CD14-positive monocyte (primary cell): ENCODE results near the gene ABCC2. TPM values are rescaled to one million over a fixed set of nuclear protein-coding genes. Genes with fewer than 3 reads are reported as not detected.

Experiments used
- DNase-seq, 3 donors: peaks; one replicate each; pipeline ENCODE4 v3.0.0-alpha.2; 2011 to 2022
- H2AFZ ChIP-seq: 2 replicates; pipeline ENCODE4 v1.6.0; 2012; ENCODE audit warnings: mild to moderate bottlenecking, low read depth, low read length, inconsistent platforms; ENCODE audit not compliant: insufficient read depth, poor library complexity, severe bottlenecking
- H3K27ac ChIP-seq, 2 donors: 1 replicate in 1 of 2; 2 replicates in 1 of 2; pipeline ENCODE4 v1.5.1; 2012 to 2013; ENCODE audit warnings: low read length in 2 of 2, control low read depth in 1 of 2, inconsistent platforms in 1 of 2, low read depth in 1 of 2, mild to moderate bottlenecking in 1 of 2
- H3K27me3 ChIP-seq, 2 donors: one replicate each; pipeline versions ENCODE4 v1.6.0 to v1.6.1; 2011 to 2013; ENCODE audit warnings: low read length in 2 of 2; ENCODE audit not compliant: control insufficient read depth in 2 of 2, insufficient read depth in 2 of 2
- H3K36me3 ChIP-seq, 2 donors: replicated peaks in 1 of 2; 1 replicate in 1 of 2; 2 replicates in 1 of 2; pipeline versions ENCODE4 v1.5.1 to v1.6.1; 2012 to 2013; ENCODE audit warnings: low read length in 2 of 2, control low read depth in 1 of 2, inconsistent platforms in 1 of 2, mild to moderate bottlenecking in 1 of 2; ENCODE audit not compliant: insufficient read depth in 2 of 2, control insufficient read depth in 1 of 2
- H3K4me1 ChIP-seq, 2 donors: 1 replicate in 1 of 2; 2 replicates in 1 of 2; pipeline versions ENCODE4 v1.5.1 to v1.6.1; 2012 to 2013; ENCODE audit warnings: low read length in 2 of 2, control low read depth in 1 of 2, inconsistent platforms in 1 of 2, mild to moderate bottlenecking in 1 of 2, moderate library complexity in 1 of 2; ENCODE audit not compliant: insufficient read depth in 2 of 2, control insufficient read depth in 1 of 2
- H3K4me2 ChIP-seq: replicated peaks from 2 replicates; pipeline ENCODE3; 2012; ENCODE audit warnings: low read length, moderate library complexity, mild to moderate bottlenecking; ENCODE audit not compliant: poor library complexity, severe bottlenecking; ENCODE audit errors: extremely low read depth
- H3K4me3 ChIP-seq, 3 experiments: fragments of 200-600 bp in 1 of 3; sonication (generic) in 1 of 3; replicated peaks in 1 of 3; 1 replicate in 2 of 3; 2 replicates in 1 of 3; pipeline ENCODE4 v1.5.1; 2011 to 2013; ENCODE audit warnings: low read length in 3 of 3, mild to moderate bottlenecking in 3 of 3, control low read depth in 2 of 3, low read depth in 2 of 3, inconsistent platforms in 1 of 3, moderate library complexity in 1 of 3
- H3K79me2 ChIP-seq: 2 replicates; pipeline ENCODE4 v1.6.0; 2012; ENCODE audit warnings: mild to moderate bottlenecking, control low read depth, inconsistent platforms, low read length, moderate library complexity; ENCODE audit not compliant: insufficient read depth
- H3K9ac ChIP-seq: 2 replicates; pipeline ENCODE4 v1.6.0; 2017; ENCODE audit warnings: low read length, mild to moderate bottlenecking; ENCODE audit not compliant: insufficient read depth, poor library complexity, severe bottlenecking
- H3K9me3 ChIP-seq, 2 donors: replicated peaks in 1 of 2; 1 replicate in 1 of 2; 2 replicates in 1 of 2; pipeline versions ENCODE4 v1.5.1 to v1.6.1; 2012 to 2013; ENCODE audit warnings: low read length in 2 of 2, control low read depth in 1 of 2; ENCODE audit not compliant: control insufficient read depth in 1 of 2, insufficient read depth in 1 of 2
- H4K20me1 ChIP-seq: 2 replicates; pipeline ENCODE4 v1.6.0; 2012; ENCODE audit warnings: mild to moderate bottlenecking, low read length, control low read depth, moderate library complexity; ENCODE audit not compliant: insufficient read depth
- H3K27ac Mint-ChIP-seq, 7 donors: one replicate each; pipeline ENCODE4 v1.8.0; 2020; ENCODE audit warnings: mild to moderate bottlenecking in 7 of 7, mixed read lengths in 7 of 7, moderate library complexity in 6 of 7, inconsistent platforms in 2 of 7
- H3K27me3 Mint-ChIP-seq, 3 donors: one replicate each; pipeline ENCODE4 v1.8.0; 2021 to 2022; ENCODE audit warnings: low read depth in 3 of 3, mild to moderate bottlenecking in 3 of 3, mixed read lengths in 3 of 3, moderate library complexity in 3 of 3, inconsistent platforms in 1 of 3
- H3K36me3 Mint-ChIP-seq, 2 donors: one replicate each; pipeline ENCODE4 v1.8.0; 2020; ENCODE audit warnings: mixed read lengths in 2 of 2, inconsistent platforms in 1 of 2, mild to moderate bottlenecking in 1 of 2
- H3K4me1 Mint-ChIP-seq: one replicate; pipeline ENCODE4 v1.8.0; 2020; ENCODE audit warnings: mild to moderate bottlenecking, mixed read lengths
- H3K4me3 Mint-ChIP-seq, 2 donors: one replicate each; pipeline ENCODE4 v1.8.0; 2020; ENCODE audit warnings: mild to moderate bottlenecking in 2 of 2, mixed read lengths in 2 of 2, moderate library complexity in 1 of 2
- H3K9me3 Mint-ChIP-seq, 7 donors: one replicate each; pipeline ENCODE4 v1.8.0; 2020 to 2022; ENCODE audit warnings: mixed read lengths in 7 of 7, mild to moderate bottlenecking in 6 of 7, moderate library complexity in 6 of 7, inconsistent platforms in 2 of 7
- WGBS: methylation state at CpG from one replicate; pipeline ENCODE4 v1.1.5; 2013; ENCODE audit warnings: missing lambda C conversion rate; ENCODE audit not compliant: insufficient coverage; 5-methylcytosine and 5-hydroxymethylcytosine counted together
- intact Hi-C, 2 donors: fragments of 100-400 bp; cut with micrococcal nuclease; formaldehyde crosslinking; loops; one replicate each; pipeline versions ENCODE4 v1.15.0 to v1.15.1; 2023
- polyA plus RNA-seq, 3 donors: library from polyadenylated mRNA; depleted of rRNA in 1 of 3; unstranded in 2 of 3; stranded (reverse) in 1 of 3; fragments of 300-500 nt in 2 of 3; fragments of >200 nt in 1 of 3; fragmentation: Illumina TruSeq in 2 of 3; gene quantifications; 1 replicate in 2 of 3; 2 replicates in 1 of 3; pipeline ENCODE4 v1.2.3, GENCODE V29; 2012 to 2021
- TF ChIP-seq, protein P1 (sequence below): fragments of 200-600 bp; IDR thresholded peaks from one replicate; pipeline ENCODE4 v1.8.0; 2022; ENCODE audit warnings: antibody characterized with exemption, mild to moderate bottlenecking

The ABCC2 gene
- polyA plus RNA-seq, 3 donors = 0.09 to 2.7 (median 0.35) TPM

- Histone ChIP-seq H3K36me3 (no peaks in the 10 kb centered on the region), H3K4me1 (no peaks in the 10 kb centered on the region), H4K20me1 (no peaks in the 10 kb centered on the region), H3K79me2 (no peaks in the 10 kb centered on the region), H3K27ac (no peak overlapping the region), H3K9me3 (no peaks in the 10 kb centered on the region), H3K27me3 (no peaks in the 10 kb centered on the region), H3K4me3 (no peak overlapping the region), H2AFZ (no peak overlapping the region), H3K4me2 (no peak overlapping the region), H3K9ac (no peak overlapping the region)
- DNase-seq = no peak
- peaks cover 0 to 2% (median 0%) of the 10 kb centered on the region in 7 donors for H3K9me3 Mint-ChIP-seq
- H3K4me1 Mint-ChIP-seq = no peaks in the 10 kb centered on the region
- H3K4me3 Mint-ChIP-seq = no peak overlapping the region
- no peak overlapping the region for H3K27ac Mint-ChIP-seq
- H3K27me3 Mint-ChIP-seq = peaks cover 0 to 2% (median 0%) of the 10 kb centered on the region in 3 donors
- TF ChIP-seq, protein P1, sequence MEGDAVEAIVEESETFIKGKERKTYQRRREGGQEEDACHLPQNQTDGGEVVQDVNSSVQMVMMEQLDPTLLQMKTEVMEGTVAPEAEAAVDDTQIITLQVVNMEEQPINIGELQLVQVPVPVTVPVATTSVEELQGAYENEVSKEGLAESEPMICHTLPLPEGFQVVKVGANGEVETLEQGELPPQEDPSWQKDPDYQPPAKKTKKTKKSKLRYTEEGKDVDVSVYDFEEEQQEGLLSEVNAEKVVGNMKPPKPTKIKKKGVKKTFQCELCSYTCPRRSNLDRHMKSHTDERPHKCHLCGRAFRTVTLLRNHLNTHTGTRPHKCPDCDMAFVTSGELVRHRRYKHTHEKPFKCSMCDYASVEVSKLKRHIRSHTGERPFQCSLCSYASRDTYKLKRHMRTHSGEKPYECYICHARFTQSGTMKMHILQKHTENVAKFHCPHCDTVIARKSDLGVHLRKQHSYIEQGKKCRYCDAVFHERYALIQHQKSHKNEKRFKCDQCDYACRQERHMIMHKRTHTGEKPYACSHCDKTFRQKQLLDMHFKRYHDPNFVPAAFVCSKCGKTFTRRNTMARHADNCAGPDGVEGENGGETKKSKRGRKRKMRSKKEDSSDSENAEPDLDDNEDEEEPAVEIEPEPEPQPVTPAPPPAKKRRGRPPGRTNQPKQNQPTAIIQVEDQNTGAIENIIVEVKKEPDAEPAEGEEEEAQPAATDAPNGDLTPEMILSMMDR = no peak
- intact Hi-C loops = no loop called here
- no peaks in the 10 kb centered on the region for H3K36me3 Mint-ChIP-seq
- 100% methylated on average over 1 of the region's 2 CpGs for WGBS
These were observed 25.3 kb downstream of the ABCC2 start for GRCh38 chr10:99807786-99808185.

- no peaks in the 10 kb centered on the region for H3K4me1 Mint-ChIP-seq
- no peaks in the 10 kb centered on the region for H3K27me3 ChIP-seq
- peaks cover 0 to 3% (median 0%) of the 10 kb centered on the region in 3 donors for H3K27me3 Mint-ChIP-seq
- no peaks in the 10 kb centered on the region for H3K36me3 ChIP-seq
- no peaks in the 10 kb centered on the region for H3K9me3 ChIP-seq
- TF ChIP-seq, protein P1 = no peak
- no peak overlapping the region for H3K9ac ChIP-seq
- no peak overlapping the region for H2AFZ ChIP-seq
- no peak overlapping the region for H3K4me2 ChIP-seq
- H4K20me1 ChIP-seq = no peaks in the 10 kb centered on the region
- no peak overlapping the region for H3K4me3 ChIP-seq
- no peaks in the 10 kb centered on the region for H3K79me2 ChIP-seq
- H3K36me3 Mint-ChIP-seq = no peaks in the 10 kb centered on the region
- DNase-seq = no peak
- intact Hi-C loops = no loop called here
- H3K27ac Mint-ChIP-seq = no peak overlapping the region
- H3K4me1 ChIP-seq = no peaks in the 10 kb centered on the region
- H3K27ac ChIP-seq = no peak overlapping the region
- H3K9me3 Mint-ChIP-seq = no peaks in the 10 kb centered on the region
- H3K4me3 Mint-ChIP-seq = no peak overlapping the region
These were observed 25.8 kb downstream of the ABCC2 start for GRCh38 chr10:99808270-99808669.
